ENCODE results near the gene SNX7.

DNA sequence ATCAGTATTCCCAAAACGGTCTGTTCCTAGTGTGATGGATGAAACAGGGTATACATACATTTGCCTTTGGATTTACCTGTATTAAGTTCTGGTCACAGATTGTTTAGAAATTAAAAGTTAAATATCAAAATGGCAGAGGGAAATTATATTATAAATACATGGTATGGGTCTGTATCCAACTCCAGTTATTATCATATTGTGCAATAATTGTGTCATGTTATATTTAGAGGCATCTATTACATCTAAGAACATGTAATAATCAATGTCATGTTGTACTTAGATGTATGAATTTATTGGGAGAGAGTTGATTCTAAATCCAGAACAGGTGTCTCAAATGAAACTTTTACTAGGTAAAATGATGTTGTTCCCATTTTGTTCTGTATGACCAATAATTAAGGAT is 79.6 kb downstream of the SNX7 start:
- TF ChIP-seq, protein P1, sequence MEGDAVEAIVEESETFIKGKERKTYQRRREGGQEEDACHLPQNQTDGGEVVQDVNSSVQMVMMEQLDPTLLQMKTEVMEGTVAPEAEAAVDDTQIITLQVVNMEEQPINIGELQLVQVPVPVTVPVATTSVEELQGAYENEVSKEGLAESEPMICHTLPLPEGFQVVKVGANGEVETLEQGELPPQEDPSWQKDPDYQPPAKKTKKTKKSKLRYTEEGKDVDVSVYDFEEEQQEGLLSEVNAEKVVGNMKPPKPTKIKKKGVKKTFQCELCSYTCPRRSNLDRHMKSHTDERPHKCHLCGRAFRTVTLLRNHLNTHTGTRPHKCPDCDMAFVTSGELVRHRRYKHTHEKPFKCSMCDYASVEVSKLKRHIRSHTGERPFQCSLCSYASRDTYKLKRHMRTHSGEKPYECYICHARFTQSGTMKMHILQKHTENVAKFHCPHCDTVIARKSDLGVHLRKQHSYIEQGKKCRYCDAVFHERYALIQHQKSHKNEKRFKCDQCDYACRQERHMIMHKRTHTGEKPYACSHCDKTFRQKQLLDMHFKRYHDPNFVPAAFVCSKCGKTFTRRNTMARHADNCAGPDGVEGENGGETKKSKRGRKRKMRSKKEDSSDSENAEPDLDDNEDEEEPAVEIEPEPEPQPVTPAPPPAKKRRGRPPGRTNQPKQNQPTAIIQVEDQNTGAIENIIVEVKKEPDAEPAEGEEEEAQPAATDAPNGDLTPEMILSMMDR (IDR thresholded peaks at IDR 0.05; ENCODE audit: insufficient read depth, low read length, poor library complexity, severe bottlenecking) = no peak
- TF ChIP-seq EZH2phosphoT487 (conservative IDR thresholded peaks at IDR 0.05; ENCODE audit: low read length) = no peak

Data from SU-DHL-6 (cell line).